ENCODE measurements around the gene OOSP1.

GRCh38 chr11:59953463-59954218 is 15.4 kb downstream of the OOSP1 start:
- TF ChIP-seq CTCF (IDR thresholded peaks at IDR 0.05) (no peak), POLR2A (IDR thresholded peaks at IDR 0.05) (no peak), POLR2AphosphoS5 (IDR thresholded peaks at IDR 0.05; ENCODE audit: insufficient read depth in 1 of 2, low read depth in 1 of 2) (no peak)

All from vagina (tissue), 2 donors.